ENCODE results near the gene CNTNAP2. TPM values are rescaled to one million over a fixed set of nuclear protein-coding genes. Genes with fewer than 3 reads are reported as not detected.

Gene CNTNAP2
- total and polyA plus RNA-seq, 2 of the 8 experiments (the other 6 are each of a cell fraction or from before 2014, with no cell fraction given), result 27.9 to 71.0 TPM

DNA sequence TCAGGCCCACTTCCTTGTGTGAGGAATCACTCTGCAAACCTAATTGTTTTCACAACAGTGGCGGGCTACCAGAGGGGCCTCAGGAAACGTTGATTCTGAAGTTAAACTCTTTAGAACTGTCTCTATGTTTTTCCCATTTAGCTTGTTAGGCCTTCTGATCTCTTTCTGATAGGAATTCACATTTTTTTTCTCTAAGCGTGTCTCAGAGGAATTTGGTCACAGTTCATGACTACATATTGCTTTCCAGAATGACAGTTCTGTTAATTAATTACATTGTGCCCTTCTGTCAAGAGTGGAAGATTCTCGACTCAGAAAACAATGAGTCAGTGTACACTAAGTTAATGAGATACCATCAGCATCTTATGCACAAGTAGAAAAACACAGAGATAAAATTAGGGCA, 2004.8 kb downstream of the CNTNAP2 start:
- H2BK5ac ChIP-seq (ENCODE audit: low read depth, low read length), result no peak overlapping the region
- H3K23ac ChIP-seq (ENCODE audit: insufficient read length), result no peak overlapping the region
- ChIA-PET POLR2A (ENCODE audit: partially characterized antibody) (no interaction called here), CTCF (ENCODE audit: partially characterized antibody) (interaction anchor here (0.6 to 1.1 kb wide), 2 partner anchors 13 to 293 kb away, joined by 3 read pairs; no protein-coding TSS in a partner anchor)
- H3K56ac ChIP-seq (replicated peaks; ENCODE audit: insufficient read length, low read depth, low read length), result no peak overlapping the region
- no peak overlapping the region for H2BK120ac ChIP-seq (replicated peaks; ENCODE audit: low read depth, low read length)
- H2AFZ ChIP-seq (ENCODE audit: low read length), result no peak overlapping the region
- H3K27ac ChIP-seq (ENCODE audit: low read depth, low read length), result no peak overlapping the region
- H4K5ac ChIP-seq (ENCODE audit: insufficient read length, low read depth, low read length), result no peak overlapping the region
- no peak for DNase-seq (ENCODE audit: low read depth in 1 of 2, low spot score in 2 of 2)
- H4K20me1 ChIP-seq (replicated peaks in 1 of 2; ENCODE audit: control insufficient read depth in 1 of 2, insufficient read depth in 2 of 2, low read length in 2 of 2), result no peaks in the 10 kb centered on the region
- H3K23me2 ChIP-seq (ENCODE audit: low read depth, low read length), result no peaks in the 10 kb centered on the region
- H4K8ac ChIP-seq (ENCODE audit: extremely low read depth, insufficient read depth, low read length), result no peak overlapping the region
- H3K4me2 ChIP-seq (ENCODE audit: insufficient read depth in 1 of 2, low read depth in 2 of 2, low read length in 2 of 2), result no peak overlapping the region
- H3K9ac ChIP-seq (replicated peaks in 1 of 4; ENCODE audit: extremely low read depth in 1 of 4, low read depth in 3 of 4, low read length in 3 of 4), result no peak overlapping the region
- no peak for TF ChIP-seq ZNF274 (IDR thresholded peaks at IDR 0.05; ENCODE audit: borderline replicate concordance, extremely low read depth, low read length)
- no peak for TF ChIP-seq EP300 (IDR thresholded peaks at IDR 0.05; ENCODE audit: borderline replicate concordance in 1 of 2, low read depth in 2 of 2, low read length in 2 of 2)
- TF ChIP-seq PHF8 (conservative IDR thresholded peaks at IDR 0.05; ENCODE audit: low read depth, low read length), result no peak
- no peak for TF ChIP-seq YY1 (IDR thresholded peaks at IDR 0.05; ENCODE audit: low read depth, low read length)
- no peak for TF ChIP-seq KDM1A (IDR thresholded peaks at IDR 0.05; ENCODE audit: borderline replicate concordance, low read length)
- TF ChIP-seq, protein P1, sequence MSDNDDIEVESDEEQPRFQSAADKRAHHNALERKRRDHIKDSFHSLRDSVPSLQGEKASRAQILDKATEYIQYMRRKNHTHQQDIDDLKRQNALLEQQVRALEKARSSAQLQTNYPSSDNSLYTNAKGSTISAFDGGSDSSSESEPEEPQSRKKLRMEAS (IDR thresholded peaks at IDR 0.05), result no peak
- TF ChIP-seq CTBP2 (IDR thresholded peaks at IDR 0.05; ENCODE audit: borderline replicate concordance, insufficient read depth, insufficient read length, low read length), result no peak
- no peak for TF ChIP-seq CEBPB (IDR thresholded peaks at IDR 0.05; ENCODE audit: low read depth, low read length)
- TF ChIP-seq RXRA (IDR thresholded peaks at IDR 0.05; ENCODE audit: insufficient read depth, low read depth, low read length), result no peak
- no peak for TF ChIP-seq BRCA1 (IDR thresholded peaks at IDR 0.05; ENCODE audit: low read depth, low read length)
- TF ChIP-seq EZH2 (IDR thresholded peaks at IDR 0.05; ENCODE audit: low read depth, low read length, severe bottlenecking), result no peak
- no peak for TF ChIP-seq BACH1 (IDR thresholded peaks at IDR 0.05; ENCODE audit: low read length)
- no peaks in the 10 kb centered on the region for H3K36me3 ChIP-seq (ENCODE audit: control insufficient read depth in 2 of 4, insufficient read depth in 4 of 4, low read length in 3 of 4)
- H2BK12ac ChIP-seq (ENCODE audit: low read depth, low read length), result no peak overlapping the region
- H4K91ac ChIP-seq (replicated peaks; ENCODE audit: insufficient read length, low read length), result no peak overlapping the region
- no peaks in the 10 kb centered on the region for H3K79me1 ChIP-seq (ENCODE audit: low read depth, low read length)
- no peak overlapping the region for H2AK5ac ChIP-seq (ENCODE audit: low read depth, low read length)
- no peak for FAIRE-seq
- WGBS, 2 experiments (ENCODE audit: extremely low coverage in 1 of 2, insufficient coverage in 1 of 2, insufficient read length in 1 of 2, insufficient replicate concordance in 2 of 2, low coverage in 1 of 2, low lambda C conversion rate in 2 of 2, missing lambda C conversion rate in 1 of 2), result 94% methylated on average over 4 of the region's 4 CpGs; no CpG with 5 or more reads in 1 of the 2 experiments
- no peaks in the 10 kb centered on the region for H3K9me3 ChIP-seq (ENCODE audit: insufficient read depth in 2 of 2, low read depth in 1 of 2, low read length in 1 of 2)
- no peak overlapping the region for H3K14ac ChIP-seq (ENCODE audit: insufficient read length)
- no peaks in the 10 kb centered on the region for H3K27me3 ChIP-seq (replicated peaks in 1 of 4; ENCODE audit: control insufficient read depth in 3 of 4, extremely low read depth in 1 of 4, insufficient read depth in 3 of 4, low read length in 3 of 4)
- no peak overlapping the region for H2BK15ac ChIP-seq (ENCODE audit: low read length)
- no peak overlapping the region for H3K4ac ChIP-seq (replicated peaks; ENCODE audit: insufficient read length, low read depth, low read length)
- 0 out of 7 replicates have a peak, but pooled peaks cover 0 to 3% (median 0%) of the 10 kb centered on the region in 4 experiments for H3K4me1 ChIP-seq (replicated peaks in 1 of 4; ENCODE audit: control insufficient read depth in 3 of 4, insufficient read depth in 4 of 4, low read length in 3 of 4)
- no peaks in the 10 kb centered on the region for H3K79me2 ChIP-seq (ENCODE audit: control insufficient read depth in 1 of 2, insufficient read depth in 2 of 2, low read length in 2 of 2)
- H3K18ac ChIP-seq (ENCODE audit: extremely low read depth, low read length), result no peak overlapping the region
- H3K4me3 ChIP-seq (ENCODE audit: extremely low read depth in 1 of 4, insufficient read depth in 2 of 4, low read depth in 3 of 4, low read length in 4 of 4), result no peak overlapping the region
- H2BK20ac ChIP-seq (ENCODE audit: low read length), result no peak overlapping the region
